Measurements from ENCODE around the gene DLX1.

DNA sequence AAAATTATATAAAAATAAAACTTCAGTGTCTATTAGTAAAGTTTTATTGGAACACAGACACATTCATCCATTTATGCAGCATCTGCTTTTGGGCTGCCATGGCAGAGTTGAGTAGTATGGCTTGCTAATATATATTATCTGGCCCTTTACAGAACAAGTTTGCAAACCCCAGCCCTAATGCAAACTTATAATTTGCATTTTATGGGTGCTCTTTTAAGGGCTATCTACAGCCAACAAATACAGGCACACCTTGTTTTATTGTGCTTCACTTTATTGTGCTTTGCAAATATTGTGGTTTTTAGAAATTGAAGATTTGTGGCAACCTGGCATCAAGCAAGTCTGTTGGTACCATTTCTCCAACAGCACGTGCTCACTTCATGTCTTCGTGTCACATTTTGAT lies 52.6 kb downstream of the DLX1 start:
- TF ChIP-seq, protein P1, sequence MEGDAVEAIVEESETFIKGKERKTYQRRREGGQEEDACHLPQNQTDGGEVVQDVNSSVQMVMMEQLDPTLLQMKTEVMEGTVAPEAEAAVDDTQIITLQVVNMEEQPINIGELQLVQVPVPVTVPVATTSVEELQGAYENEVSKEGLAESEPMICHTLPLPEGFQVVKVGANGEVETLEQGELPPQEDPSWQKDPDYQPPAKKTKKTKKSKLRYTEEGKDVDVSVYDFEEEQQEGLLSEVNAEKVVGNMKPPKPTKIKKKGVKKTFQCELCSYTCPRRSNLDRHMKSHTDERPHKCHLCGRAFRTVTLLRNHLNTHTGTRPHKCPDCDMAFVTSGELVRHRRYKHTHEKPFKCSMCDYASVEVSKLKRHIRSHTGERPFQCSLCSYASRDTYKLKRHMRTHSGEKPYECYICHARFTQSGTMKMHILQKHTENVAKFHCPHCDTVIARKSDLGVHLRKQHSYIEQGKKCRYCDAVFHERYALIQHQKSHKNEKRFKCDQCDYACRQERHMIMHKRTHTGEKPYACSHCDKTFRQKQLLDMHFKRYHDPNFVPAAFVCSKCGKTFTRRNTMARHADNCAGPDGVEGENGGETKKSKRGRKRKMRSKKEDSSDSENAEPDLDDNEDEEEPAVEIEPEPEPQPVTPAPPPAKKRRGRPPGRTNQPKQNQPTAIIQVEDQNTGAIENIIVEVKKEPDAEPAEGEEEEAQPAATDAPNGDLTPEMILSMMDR (IDR thresholded peaks at IDR 0.05 in 4 of 5, conservative IDR thresholded peaks at IDR 0.05 in 1 of 5): no peak
- no peak for TF ChIP-seq POLR2A (IDR thresholded peaks at IDR 0.05)
